ENCODE results near the gene JMJD6.
A peak's percentile ranks its signal among the peaks of the same experiment; 100 is the strongest.
"Not testable (repeated sequence)": the region's sequence is repeated elsewhere in the genome, so short reads cannot be mapped to it uniquely, and the experiment has no call there.

JMJD6 gene

GRCh38 chr17:76736349-76737081 is 10.1 kb upstream of the JMJD6 start:
- DNase-seq = peak; percentile 86

GRCh38 chr17:76735586-76736348 is 9.4 kb upstream of the JMJD6 start:
- no peak for DNase-seq

GRCh38 chr17:76735006-76735405 is 8.6 kb upstream of the JMJD6 start:
- no peak for DNase-seq

- no peak for DNase-seq
These were observed 7.9 kb upstream of the JMJD6 start for GRCh38 chr17:76734080-76734840.

- DNase-seq = no peak
These were observed 7.2 kb upstream of the JMJD6 start for GRCh38 chr17:76733618-76733957.

- DNase-seq = no peak
These were observed 6.6 kb upstream of the JMJD6 start for GRCh38 chr17:76732734-76733617.

GRCh38 chr17:76731800-76732733 is 5.7 kb upstream of the JMJD6 start:
- not testable (repeated sequence) for DNase-seq

- no peak for DNase-seq
These were observed 1.5 kb upstream of the JMJD6 start for GRCh38 chr17:76727745-76728456.

GRCh38 chr17:76726776-76727718 is 641 bp upstream of the JMJD6 start, which contains the start of gene METTL23:
METTL23 (plus strand) TSS chr17:76726839; CDS start chr17:76729711, 2,872 bp downstream.
- DNase-seq = peak; percentile 90

- DNase-seq = peak; percentile 76
These were observed 701 bp downstream of the JMJD6 start for GRCh38 chr17:76725580-76726230.

- no peak for DNase-seq
These were observed 2.6 kb downstream of the JMJD6 start for GRCh38 chr17:76723812-76724211.

- DNase-seq = not testable (repeated sequence)
These were observed 3.4 kb downstream of the JMJD6 start for GRCh38 chr17:76722977-76723376.

GRCh38 chr17:76722279-76722678 is 4.1 kb downstream of the JMJD6 start:
- DNase-seq = no peak

- no peak for DNase-seq
These were observed 4.9 kb downstream of the JMJD6 start for GRCh38 chr17:76721463-76721862.

GRCh38 chr17:76720941-76721340 is 5.5 kb downstream of the JMJD6 start:
- no peak for DNase-seq

GRCh38 chr17:76720211-76720610 is 6.2 kb downstream of the JMJD6 start:
- DNase-seq = no peak

GRCh38 chr17:76718516-76718915 is 7.9 kb downstream of the JMJD6 start:
- no peak for DNase-seq

- no peak for DNase-seq
These were observed 9.6 kb downstream of the JMJD6 start for GRCh38 chr17:76716839-76717215.

Measured in femur (tissue), 1 donor.